ACC112 (cell line): ENCODE results near the gene CHI3L1.
A peak's percentile ranks its signal among the peaks of the same experiment; 100 is the strongest.

ENCODE experiments used
- H2AFZ ChIP-seq: fragments of 200-600 bp; sonication (generic); one replicate; pipeline ENCODE4 v1.6.0; 2017; ENCODE audit warnings: antibody characterized with exemption, low read length; ENCODE audit not compliant: unreplicated experiment
- H3K27ac ChIP-seq: fragments of 200-600 bp; sonication (generic); 2 replicates; pipeline ENCODE4 v1.5.1; 2014; ENCODE audit warnings: low read depth, mild to moderate bottlenecking, antibody characterized with exemption, low read length, moderate library complexity
- H3K27me3 ChIP-seq: fragments of 200-600 bp; sonication (generic); 2 replicates; pipeline ENCODE4 v1.6.1; 2014; ENCODE audit warnings: mild to moderate bottlenecking, antibody characterized with exemption, low read length, moderate library complexity, mixed read lengths; ENCODE audit not compliant: insufficient read depth
- H3K36me3 ChIP-seq: fragments of 200-600 bp; sonication (generic); 2 replicates; pipeline ENCODE4 v1.6.1; 2016; ENCODE audit warnings: mild to moderate bottlenecking, antibody characterized with exemption, low read length, moderate library complexity, mixed read lengths; ENCODE audit not compliant: insufficient read depth
- H3K4me1 ChIP-seq: fragments of 200-600 bp; sonication (generic); one replicate; pipeline ENCODE4 v1.6.1; 2016; ENCODE audit warnings: low read length, mixed read lengths; ENCODE audit not compliant: insufficient read depth, unreplicated experiment, control insufficient read depth
- H3K4me3 ChIP-seq: fragments of 200-600 bp; sonication (generic); 2 replicates; pipeline ENCODE4 v1.5.1; 2014; ENCODE audit warnings: mild to moderate bottlenecking, low read depth, low read length
- H3K79me2 ChIP-seq: fragments of 200-600 bp; sonication (generic); one replicate; pipeline ENCODE4 v1.6.0; 2016; ENCODE audit warnings: low read length; ENCODE audit not compliant: control insufficient read depth, unreplicated experiment, insufficient read depth

CHI3L1 gene

DNA sequence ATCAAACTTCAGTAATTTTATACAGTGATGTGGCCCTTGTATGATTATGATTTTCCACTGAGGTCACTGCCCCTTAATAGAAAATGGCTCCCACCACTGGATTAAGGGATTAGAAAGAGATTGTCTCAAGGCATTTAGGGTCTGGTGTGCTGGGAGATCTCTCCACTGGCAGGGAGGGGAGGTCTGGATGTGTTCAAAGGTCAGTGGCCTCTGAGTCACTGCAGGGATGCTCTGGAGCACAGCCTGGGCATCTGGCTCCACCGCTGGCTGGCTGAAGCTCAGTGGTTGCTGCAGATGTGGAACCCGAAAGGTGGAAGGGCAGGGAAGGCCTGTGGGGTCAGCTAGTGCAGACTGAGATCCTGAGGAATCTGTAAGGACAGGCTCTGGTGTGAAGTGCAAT is 18.3 kb upstream of the CHI3L1 start:
- H3K79me2 ChIP-seq = no peaks in the 10 kb centered on the region
- peaks cover 30% of the 10 kb centered on the region for H3K4me1 ChIP-seq
- H3K27ac ChIP-seq = no peak overlapping the region
- no peaks in the 10 kb centered on the region for H3K27me3 ChIP-seq
- H3K4me3 ChIP-seq = no peak overlapping the region
- H2AFZ ChIP-seq = no peak overlapping the region
- no peaks in the 10 kb centered on the region for H3K36me3 ChIP-seq

DNA sequence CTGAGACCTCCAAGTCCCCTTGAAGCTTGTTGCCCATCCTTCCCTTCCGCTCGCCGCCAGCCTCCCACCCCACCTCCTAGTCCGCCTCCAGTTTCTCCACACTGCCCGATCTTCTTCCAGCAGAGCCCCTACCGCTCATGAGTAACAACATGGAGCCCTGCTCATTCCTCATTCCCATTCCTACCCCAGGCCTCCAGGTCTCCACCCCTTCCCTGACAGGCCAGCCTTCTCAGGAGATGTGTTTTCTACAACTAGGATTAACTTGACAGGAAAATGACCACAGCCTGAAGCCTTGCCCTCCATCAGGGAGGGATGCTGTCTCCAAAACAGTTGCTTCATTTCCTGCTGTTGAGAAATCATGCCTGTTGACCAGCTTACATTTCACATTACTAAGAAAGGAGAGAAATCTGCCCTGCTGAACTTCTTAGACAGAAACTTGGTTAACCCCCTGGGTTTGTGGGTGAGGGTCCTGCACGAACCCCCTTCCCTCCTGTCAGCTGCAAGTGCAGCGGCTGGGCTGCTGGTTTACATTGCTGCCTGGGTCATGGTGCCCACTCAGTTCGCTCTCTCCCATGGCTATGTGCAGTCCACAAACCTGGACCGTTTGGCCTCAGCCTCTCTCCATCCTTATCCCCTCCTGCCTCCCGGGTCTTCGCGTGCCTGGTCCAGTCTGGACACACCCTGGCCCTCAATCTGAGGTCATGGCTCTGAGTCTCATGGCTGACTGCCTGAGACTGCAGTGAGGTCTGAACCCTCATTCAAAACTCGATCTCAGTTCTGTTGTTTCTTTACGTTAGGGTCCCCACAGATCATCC is 16.1 kb upstream of the CHI3L1 start:
- H2AFZ ChIP-seq = peak overlapping the region; percentile 3
- no peak overlapping the region for H3K4me3 ChIP-seq
- no peaks in the 10 kb centered on the region for H3K36me3 ChIP-seq
- peaks cover 51% of the 10 kb centered on the region for H3K4me1 ChIP-seq
- peak overlapping the region; percentile 53 for H3K27ac ChIP-seq
- no peaks in the 10 kb centered on the region for H3K27me3 ChIP-seq
- no peaks in the 10 kb centered on the region for H3K79me2 ChIP-seq

DNA sequence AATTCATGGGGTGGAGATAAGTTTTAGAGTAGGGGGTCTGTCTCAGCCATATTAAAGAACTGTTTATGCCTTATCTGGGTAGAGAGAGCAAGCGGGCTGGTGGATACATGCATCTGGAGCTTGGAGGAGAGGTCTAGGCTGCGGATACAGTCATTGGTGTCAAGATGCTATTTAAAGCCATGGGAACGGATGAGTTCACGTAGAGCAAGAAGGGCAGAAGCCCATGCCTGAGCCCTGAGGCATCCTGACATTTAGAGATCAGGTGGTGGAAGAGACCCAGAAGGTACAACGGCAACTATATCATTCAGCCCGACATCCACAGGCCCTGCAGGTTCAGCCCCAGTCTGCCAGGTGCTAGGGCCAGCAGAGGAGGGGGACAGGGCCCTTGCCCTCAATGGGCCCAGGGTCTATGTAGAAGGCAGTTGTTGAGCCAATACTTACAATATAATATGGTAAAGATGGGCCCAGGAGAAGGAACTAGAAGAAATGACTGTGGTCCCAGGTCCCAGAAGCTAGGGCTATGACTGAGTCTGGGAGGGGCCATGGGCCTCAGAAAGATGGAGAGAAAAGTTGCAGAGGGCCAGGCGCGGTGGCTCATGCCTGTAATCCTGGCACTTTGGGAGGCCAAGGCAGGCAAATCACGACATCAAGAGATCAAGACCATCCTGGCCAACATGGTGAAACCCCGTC is 15.2 kb upstream of the CHI3L1 start:
- Histone ChIP-seq H3K79me2 (no peaks in the 10 kb centered on the region), H3K4me1 (peaks cover 57% of the 10 kb centered on the region), H3K4me3 (no peak overlapping the region), H3K27ac (peak overlapping the region; percentile 53; the same call in 1 of the 2 replicates), H2AFZ (no peak overlapping the region), H3K36me3 (no peaks in the 10 kb centered on the region), H3K27me3 (no peaks in the 10 kb centered on the region)

DNA sequence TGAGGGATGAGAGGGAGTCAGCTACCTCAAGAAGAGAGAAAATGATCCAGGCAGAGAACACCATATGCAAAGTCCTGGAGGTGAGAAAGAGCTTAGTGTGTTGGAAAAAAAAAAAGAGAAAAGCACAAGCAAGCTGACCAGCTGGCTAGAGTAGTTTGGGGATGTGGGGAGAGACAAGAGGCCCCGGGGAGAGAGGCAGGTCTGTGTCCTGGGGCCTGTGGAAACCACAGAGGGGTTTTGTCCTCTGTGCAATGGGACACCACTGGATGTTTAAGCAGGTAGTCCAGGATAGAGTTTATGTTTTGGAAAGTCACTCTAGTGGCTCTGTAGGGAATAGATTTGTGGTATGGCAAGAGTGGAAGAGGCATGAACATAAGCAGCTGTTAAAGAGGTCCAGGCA is 14.4 kb upstream of the CHI3L1 start:
- H3K27me3 ChIP-seq = no peaks in the 10 kb centered on the region
- peaks cover 65% of the 10 kb centered on the region for H3K4me1 ChIP-seq
- H3K27ac ChIP-seq = peak overlapping the region; percentile 81
- no peak overlapping the region for H2AFZ ChIP-seq
- H3K36me3 ChIP-seq = no peaks in the 10 kb centered on the region
- no peak overlapping the region for H3K4me3 ChIP-seq
- no peaks in the 10 kb centered on the region for H3K79me2 ChIP-seq

DNA sequence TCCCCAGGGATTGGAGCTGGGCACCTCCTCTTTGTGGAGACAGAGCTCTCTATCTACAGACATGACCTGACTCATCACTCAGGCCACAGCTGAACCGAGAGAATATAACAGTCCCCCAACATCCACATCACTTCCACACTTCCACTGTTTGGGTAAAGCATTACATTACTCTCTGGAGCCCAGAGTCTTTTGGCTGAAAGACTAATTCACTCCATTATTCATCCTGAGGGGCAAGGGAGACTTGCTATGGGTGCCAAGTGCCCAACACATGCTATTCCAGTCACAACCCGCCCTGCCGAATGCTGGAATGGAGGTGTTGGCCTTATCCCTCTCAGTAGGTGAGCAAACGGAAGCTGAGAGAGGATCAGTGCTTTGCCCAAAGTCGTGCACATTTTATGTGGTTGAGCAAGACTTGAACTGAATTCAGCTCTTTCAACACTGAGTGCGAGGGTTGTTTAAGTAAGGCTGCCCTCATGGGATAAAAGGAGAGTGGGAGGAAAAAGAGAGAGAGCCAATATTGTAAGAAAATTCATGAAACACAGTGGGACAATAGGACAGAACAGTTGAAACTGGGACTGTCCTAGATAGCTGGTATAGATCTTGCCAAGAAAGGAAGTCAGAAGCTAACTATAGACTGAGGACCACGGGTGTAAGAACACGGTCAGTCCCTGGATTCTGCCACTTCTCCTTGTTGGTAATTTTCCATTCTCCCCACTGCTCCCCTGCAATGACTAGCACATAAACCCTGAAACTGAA is 13.5 kb upstream of the CHI3L1 start:
- peak overlapping the region; percentile 81 for H3K27ac ChIP-seq
- no peaks in the 10 kb centered on the region for H3K27me3 ChIP-seq
- peak overlapping the region; percentile 71 for H2AFZ ChIP-seq
- H3K36me3 ChIP-seq = no peaks in the 10 kb centered on the region
- H3K4me3 ChIP-seq = peak overlapping the region; percentile 34
- peaks cover 65% of the 10 kb centered on the region for H3K4me1 ChIP-seq
- H3K79me2 ChIP-seq = no peaks in the 10 kb centered on the region

DNA sequence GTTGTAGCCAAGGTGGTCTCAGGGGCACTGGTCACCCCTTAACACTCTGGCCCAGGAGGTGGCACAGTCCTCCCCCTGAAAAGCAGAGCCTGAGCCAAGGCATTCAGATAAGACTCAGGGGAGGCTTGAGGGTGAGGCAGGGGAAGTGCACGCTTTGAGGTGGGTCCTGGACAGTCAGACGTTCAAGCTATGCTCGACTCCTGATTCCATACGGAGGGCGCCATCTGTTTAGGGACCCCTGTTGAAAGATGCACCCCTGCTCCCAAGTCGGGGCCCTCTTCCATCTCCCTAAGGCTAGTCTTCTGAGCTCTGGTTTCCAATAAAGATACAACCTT is 12.9 kb upstream of the CHI3L1 start:
- peaks cover 65% of the 10 kb centered on the region for H3K4me1 ChIP-seq
- H3K36me3 ChIP-seq = no peaks in the 10 kb centered on the region
- no peak overlapping the region for H2AFZ ChIP-seq
- H3K27ac ChIP-seq = peak overlapping the region; percentile 81
- H3K4me3 ChIP-seq = peak overlapping the region; percentile 34; the same call in 1 of the 2 replicates
- H3K27me3 ChIP-seq = no peaks in the 10 kb centered on the region
- no peaks in the 10 kb centered on the region for H3K79me2 ChIP-seq

DNA sequence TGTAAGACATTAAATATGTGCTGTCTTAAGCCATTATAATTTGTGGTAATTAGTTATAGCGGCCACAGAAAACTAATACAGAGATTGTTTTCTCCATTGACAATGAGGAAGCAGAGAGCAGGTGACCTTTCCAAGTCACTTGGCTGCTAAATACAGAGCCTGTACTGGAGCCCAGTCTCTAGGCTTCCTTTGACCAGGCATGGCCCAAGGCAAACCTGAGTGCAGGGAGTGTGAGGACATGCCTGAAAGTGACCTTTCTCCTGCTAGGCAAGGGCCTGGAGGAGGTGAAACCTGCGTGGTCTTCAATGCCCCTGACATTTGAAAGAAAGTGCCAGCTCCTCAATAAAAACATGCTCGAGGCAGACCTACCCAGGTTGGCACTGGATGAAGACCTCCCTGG is 12.5 kb upstream of the CHI3L1 start:
- Histone ChIP-seq H3K4me1 (peaks cover 65% of the 10 kb centered on the region), H2AFZ (no peak overlapping the region), H3K27ac (peak overlapping the region; percentile 81; the same call in 1 of the 2 replicates), H3K27me3 (no peaks in the 10 kb centered on the region), H3K4me3 (no peak overlapping the region), H3K36me3 (no peaks in the 10 kb centered on the region), H3K79me2 (no peaks in the 10 kb centered on the region)

DNA sequence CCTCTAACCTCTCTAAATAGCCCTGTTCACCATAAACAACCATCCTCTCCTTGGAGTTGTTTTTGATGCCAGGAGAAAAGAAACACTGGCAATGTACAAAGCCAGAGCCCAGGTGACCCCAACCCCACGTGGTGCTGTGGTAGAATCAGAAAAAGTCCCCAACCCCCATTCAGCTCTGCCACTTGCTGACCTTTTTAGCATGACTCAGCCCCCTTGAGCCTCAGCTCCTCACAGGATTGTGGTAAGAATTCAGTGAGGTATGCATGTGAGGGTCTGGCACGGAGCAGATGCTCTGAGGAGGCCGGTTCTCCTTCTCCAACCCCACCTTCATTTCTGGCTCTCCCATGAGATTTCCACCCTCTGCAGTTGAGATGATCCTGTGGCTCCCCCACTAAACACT is 11.1 kb upstream of the CHI3L1 start:
- Histone ChIP-seq H3K36me3 (no peaks in the 10 kb centered on the region), H3K79me2 (no peaks in the 10 kb centered on the region), H3K4me3 (no peak overlapping the region), H2AFZ (no peak overlapping the region), H3K27ac (no peak overlapping the region), H3K4me1 (peaks cover 57% of the 10 kb centered on the region), H3K27me3 (no peaks in the 10 kb centered on the region)

DNA sequence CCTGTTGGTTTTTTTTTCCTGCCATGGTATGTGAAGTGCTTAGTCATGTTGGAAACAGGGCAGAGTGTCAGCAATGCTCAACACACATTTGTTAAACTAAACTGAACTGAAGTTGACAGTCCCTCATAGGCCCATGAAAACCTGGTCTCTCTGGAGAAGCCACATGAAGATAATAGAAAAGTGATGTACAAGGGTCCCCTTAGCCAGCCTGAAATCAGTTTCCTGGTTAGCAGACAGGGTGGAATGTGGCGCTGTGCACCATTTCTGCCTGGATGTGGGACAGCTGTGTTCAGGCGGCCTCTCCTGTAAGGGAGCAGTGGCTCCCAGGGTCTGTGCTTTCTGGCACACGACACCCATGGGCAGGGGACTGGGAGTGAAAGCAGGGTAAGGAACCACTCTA is 9.9 kb upstream of the CHI3L1 start:
- H3K4me3 ChIP-seq = no peak overlapping the region
- peaks cover 50% of the 10 kb centered on the region for H3K4me1 ChIP-seq
- H2AFZ ChIP-seq = peak overlapping the region; percentile 39
- no peaks in the 10 kb centered on the region for H3K36me3 ChIP-seq
- H3K79me2 ChIP-seq = no peaks in the 10 kb centered on the region
- no peaks in the 10 kb centered on the region for H3K27me3 ChIP-seq
- no peak overlapping the region for H3K27ac ChIP-seq

DNA sequence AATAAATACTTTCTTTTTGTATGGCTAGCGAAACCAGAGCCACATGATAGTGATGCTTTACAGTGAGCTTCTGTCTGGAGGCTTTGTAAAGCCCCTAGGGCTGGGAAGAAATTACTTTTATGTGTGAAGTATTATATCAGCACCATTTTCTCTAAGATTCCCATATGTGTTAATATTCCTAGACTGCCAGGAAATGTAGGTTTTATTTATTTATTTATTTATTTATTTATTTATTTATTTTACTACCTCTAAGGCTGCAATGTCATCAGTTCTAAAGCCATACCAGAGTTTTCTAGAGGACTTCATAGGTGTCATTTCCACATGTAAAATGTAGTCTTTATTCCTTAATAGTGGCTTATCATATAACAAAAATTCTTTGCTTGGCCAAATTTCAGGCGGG is 4.4 kb upstream of the CHI3L1 start:
- Histone ChIP-seq H3K79me2 (no peaks in the 10 kb centered on the region), H3K4me1 (peaks cover 7% of the 10 kb centered on the region), H3K36me3 (no peaks in the 10 kb centered on the region), H3K4me3 (no peak overlapping the region), H3K27ac (no peak overlapping the region), H3K27me3 (no peaks in the 10 kb centered on the region), H2AFZ (no peak overlapping the region)
